Stomach smooth muscle (tissue), 2 donors: Measurements from ENCODE around the gene TMEM245.
"Not testable (repeated sequence)": the region's sequence is repeated elsewhere in the genome, so short reads cannot be mapped to it uniquely, and the experiment has no call there.

ENCODE experiments used
- H3K27ac ChIP-seq: one replicate; pipeline ENCODE4 v1.7.0; 2013; ENCODE audit warnings: mild to moderate bottlenecking, low read length, inconsistent platforms
- H3K27me3 ChIP-seq, 2 donors: one replicate each; pipeline ENCODE4 v1.7.0; 2013; ENCODE audit warnings: low read length in 2 of 2; ENCODE audit not compliant: insufficient read depth in 2 of 2, control insufficient read depth in 1 of 2
- H3K36me3 ChIP-seq, 2 donors: one replicate each; pipeline ENCODE4 v1.7.0; 2013; ENCODE audit warnings: low read length in 2 of 2; ENCODE audit not compliant: control insufficient read depth in 2 of 2, insufficient read depth in 2 of 2
- H3K4me1 ChIP-seq: one replicate; pipeline ENCODE4 v1.7.0; 2013; ENCODE audit warnings: low read length; ENCODE audit not compliant: control insufficient read depth, insufficient read depth
- H3K4me3 ChIP-seq, 2 donors: one replicate each; pipeline ENCODE4 v1.7.0; 2013; ENCODE audit warnings: low read length in 2 of 2
- H3K9ac ChIP-seq, 2 donors: one replicate each; pipeline ENCODE4 v1.7.0; 2013; ENCODE audit warnings: low read length in 2 of 2, mild to moderate bottlenecking in 1 of 2
- H3K9me3 ChIP-seq, 2 donors: one replicate each; pipeline ENCODE4 v1.7.0; 2013; ENCODE audit warnings: low read length in 2 of 2; ENCODE audit not compliant: control insufficient read depth in 2 of 2
- donor health status: healthy.
- donor health status: Pancreatic carcinoma.

Gene TMEM245

DNA sequence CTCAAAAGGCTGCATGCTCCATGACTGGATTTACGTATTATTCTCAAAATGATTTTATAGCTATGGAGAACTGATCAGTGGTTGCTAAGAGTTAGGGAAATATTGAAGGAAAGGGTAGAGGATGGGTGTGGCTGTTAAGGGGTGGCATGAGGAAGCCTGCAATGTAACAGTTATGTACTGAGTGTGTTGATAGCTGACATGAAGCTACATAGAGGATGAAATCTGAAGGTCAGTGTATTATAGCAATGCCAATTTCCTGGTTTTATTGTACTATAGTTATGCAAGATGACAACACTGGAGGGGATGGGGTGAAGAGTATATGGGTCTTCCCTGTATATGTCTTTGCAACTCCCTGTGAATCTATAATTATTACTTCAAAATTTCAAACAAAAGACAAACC, 51.0 kb downstream of the TMEM245 start:
- H3K4me3 ChIP-seq: no peak overlapping the region
- H3K36me3 ChIP-seq: peaks cover 48 to 56% of the 10 kb centered on the region in 2 donors

DNA sequence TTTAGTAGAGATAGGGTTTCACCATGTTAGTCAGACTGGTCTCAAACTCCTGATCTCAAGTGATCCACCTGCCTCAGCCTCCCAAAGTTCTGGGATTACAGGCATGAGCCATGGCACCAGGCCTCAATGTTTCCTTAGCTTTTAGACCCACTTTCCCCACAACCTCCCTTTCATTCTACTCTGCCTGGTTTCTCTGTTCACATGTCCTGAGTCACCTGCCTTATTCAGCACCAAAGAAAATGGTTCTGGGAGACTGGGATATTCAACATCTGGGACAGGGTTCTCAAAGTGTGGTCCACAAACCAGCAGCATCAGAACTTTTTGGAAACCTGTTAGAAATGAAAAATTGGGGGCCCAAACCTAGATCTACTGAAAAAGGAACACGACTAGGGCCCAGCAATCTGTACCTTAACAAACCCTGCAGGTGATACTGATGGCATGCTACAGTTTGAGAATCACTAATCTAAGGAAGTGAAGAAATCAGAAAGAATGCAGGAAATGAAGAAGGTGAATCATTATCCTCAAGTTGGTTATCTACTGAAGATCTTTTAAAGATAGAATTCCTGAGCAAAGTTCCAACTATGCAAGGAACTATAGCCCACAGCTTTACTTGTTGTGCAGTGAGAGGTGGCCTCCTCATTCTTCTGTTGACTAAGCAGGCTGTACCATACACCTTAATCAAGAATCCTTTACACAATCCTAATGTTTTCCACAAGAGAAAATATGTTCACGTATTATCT, 54.6 kb downstream of the TMEM245 start:
- no peaks in the 10 kb centered on the region for H3K9me3 ChIP-seq
- no peak overlapping the region for H3K27ac ChIP-seq
- H3K9ac ChIP-seq: no peak overlapping the region
- H3K4me3 ChIP-seq: no peak overlapping the region
- H3K27me3 ChIP-seq: no peaks in the 10 kb centered on the region
- peaks cover 39 to 49% of the 10 kb centered on the region in 2 donors for H3K36me3 ChIP-seq
- H3K4me1 ChIP-seq: no peaks in the 10 kb centered on the region

More for the DNA sequence above, 51.0 kb downstream of the TMEM245 start:
- Histone ChIP-seq H3K9me3 (no peaks in the 10 kb centered on the region), H3K27ac (no peak overlapping the region), H3K4me1 (no peaks in the 10 kb centered on the region), H3K9ac (no peak overlapping the region), H3K27me3 (no peaks in the 10 kb centered on the region)

- Histone ChIP-seq H3K4me3 (no peak overlapping the region), H3K36me3 (peaks cover 39 to 41% of the 10 kb centered on the region in 2 donors), H3K27me3 (no peaks in the 10 kb centered on the region), H3K4me1 (no peaks in the 10 kb centered on the region), H3K27ac (no peak overlapping the region), H3K9ac (no peak overlapping the region), H3K9me3 (no peaks in the 10 kb centered on the region)
Measured at GRCh38 chr9:109063760-109064159, 56.0 kb downstream of the TMEM245 start.

GRCh38 chr9:109062543-109062942, 57.2 kb downstream of the TMEM245 start:
- H3K9me3 ChIP-seq: no peaks in the 10 kb centered on the region
- no peak overlapping the region for H3K4me3 ChIP-seq
- no peaks in the 10 kb centered on the region for H3K27me3 ChIP-seq
- H3K27ac ChIP-seq: no peak overlapping the region
- H3K36me3 ChIP-seq: peaks cover 33 to 35% of the 10 kb centered on the region in 2 donors
- H3K9ac ChIP-seq: no peak overlapping the region
- no peaks in the 10 kb centered on the region for H3K4me1 ChIP-seq

- H3K9me3 ChIP-seq: no peaks in the 10 kb centered on the region
- H3K4me1 ChIP-seq: no peaks in the 10 kb centered on the region
- H3K36me3 ChIP-seq: peaks cover 39 to 42% of the 10 kb centered on the region in 2 donors
- H3K4me3 ChIP-seq: no peak overlapping the region
- H3K27ac ChIP-seq: no peak overlapping the region
- H3K9ac ChIP-seq: no peak overlapping the region
- H3K27me3 ChIP-seq: no peaks in the 10 kb centered on the region
Measured at GRCh38 chr9:109060191-109060590, 59.6 kb downstream of the TMEM245 start.

DNA sequence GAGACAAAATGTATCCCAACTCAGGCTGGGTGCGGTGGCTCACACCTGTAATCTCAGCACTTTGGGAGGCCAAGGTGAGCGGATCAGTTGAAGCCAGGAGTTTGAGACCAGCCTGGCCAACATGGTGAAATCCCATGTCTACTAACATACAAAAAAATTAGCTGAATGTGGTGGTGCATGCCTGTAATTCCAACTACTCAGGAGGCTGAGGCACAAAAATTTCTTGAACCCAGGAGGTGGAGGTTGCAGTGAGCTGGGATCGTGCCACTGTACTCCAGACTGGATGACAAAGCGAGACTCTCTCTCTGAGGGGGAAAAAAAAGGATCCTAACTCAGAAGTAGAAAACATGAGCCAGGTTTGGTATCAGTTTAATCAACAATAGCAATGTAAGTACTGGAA, 66.6 kb downstream of the TMEM245 start:
- H3K4me1 ChIP-seq, H3K27me3 ChIP-seq, H3K4me3 ChIP-seq, H3K9me3 ChIP-seq, H3K27ac ChIP-seq, H3K9ac ChIP-seq: not testable (repeated sequence)
- peaks cover 52 to 53% of the 10 kb centered on the region in 2 donors for H3K36me3 ChIP-seq

DNA sequence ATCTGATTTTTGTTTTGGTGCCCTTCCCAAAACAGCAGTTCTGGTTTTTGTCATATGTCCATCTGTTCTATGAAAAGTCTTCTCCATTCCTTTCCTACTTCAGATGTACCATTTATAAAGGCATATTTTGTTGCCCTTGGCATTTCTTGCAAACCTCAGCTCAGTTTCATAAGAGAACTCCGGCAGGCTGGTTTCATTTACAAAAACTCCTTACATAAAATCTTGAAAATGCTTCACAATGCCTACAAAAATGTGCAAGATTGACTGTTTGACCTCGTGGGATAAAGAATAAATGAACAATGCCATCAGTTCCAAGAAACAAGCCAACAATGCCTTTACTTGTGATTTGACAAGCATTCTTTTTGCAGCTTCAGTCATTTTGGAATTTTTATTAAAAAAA, 67.3 kb downstream of the TMEM245 start:
- Histone ChIP-seq H3K4me3 (no peak overlapping the region), H3K36me3 (peaks cover 58 to 59% of the 10 kb centered on the region in 2 donors), H3K4me1 (no peaks in the 10 kb centered on the region), H3K27ac (no peak overlapping the region), H3K9me3 (no peaks in the 10 kb centered on the region), H3K9ac (no peak overlapping the region), H3K27me3 (no peaks in the 10 kb centered on the region)

DNA sequence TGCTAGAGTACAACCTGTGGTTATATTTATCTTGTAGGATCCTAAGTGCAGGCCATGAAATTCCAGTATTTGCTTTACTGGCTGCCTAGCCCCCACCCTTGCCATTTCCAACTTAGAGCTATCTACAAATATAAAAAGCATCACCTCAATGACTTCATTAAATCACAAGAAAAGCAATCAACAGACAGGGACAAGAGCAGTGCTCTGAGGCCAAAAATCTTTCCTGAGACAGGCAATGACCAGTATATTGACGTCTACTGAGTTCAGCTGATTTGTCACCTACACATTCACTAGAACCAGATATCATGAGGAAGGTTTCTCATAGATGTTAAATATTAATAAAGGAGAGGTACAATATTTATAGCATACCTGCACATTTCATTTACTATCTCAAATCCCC, 68.0 kb downstream of the TMEM245 start:
- Histone ChIP-seq H3K9me3 (no peaks in the 10 kb centered on the region), H3K9ac (no peak overlapping the region), H3K4me1 (no peaks in the 10 kb centered on the region), H3K27me3 (no peaks in the 10 kb centered on the region), H3K4me3 (no peak overlapping the region), H3K27ac (no peak overlapping the region), H3K36me3 (peaks cover 57 to 60% of the 10 kb centered on the region in 2 donors)

DNA sequence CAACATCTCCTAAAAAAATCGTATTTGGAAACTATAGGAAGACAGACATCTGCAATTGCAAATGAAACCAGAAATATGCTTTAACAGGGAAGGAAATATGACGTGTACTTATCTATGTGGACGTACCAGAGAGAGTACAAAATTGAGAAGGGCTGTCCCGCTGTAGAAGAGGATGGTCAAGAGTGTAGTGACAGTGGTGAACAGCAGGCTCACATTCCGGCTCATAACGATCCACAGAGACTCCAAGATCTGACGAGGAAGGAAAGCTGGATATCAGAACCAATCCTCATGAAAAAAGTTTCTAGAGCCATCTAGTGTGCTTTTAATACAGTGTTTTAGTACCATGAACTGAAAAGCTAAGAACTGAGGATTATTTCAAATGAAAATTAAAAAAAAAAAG, 69.3 kb downstream of the TMEM245 start:
- H3K9ac ChIP-seq: no peak overlapping the region
- no peak overlapping the region for H3K27ac ChIP-seq
- no peaks in the 10 kb centered on the region for H3K27me3 ChIP-seq
- no peaks in the 10 kb centered on the region for H3K4me1 ChIP-seq
- no peaks in the 10 kb centered on the region for H3K9me3 ChIP-seq
- H3K36me3 ChIP-seq: peaks cover 57 to 62% of the 10 kb centered on the region in 2 donors
- H3K4me3 ChIP-seq: no peak overlapping the region

- Histone ChIP-seq H3K27ac (no peak overlapping the region), H3K9ac (no peak overlapping the region), H3K36me3 (peaks cover 55 to 69% of the 10 kb centered on the region in 2 donors), H3K4me3 (no peak overlapping the region), H3K27me3 (no peaks in the 10 kb centered on the region), H3K9me3 (no peaks in the 10 kb centered on the region), H3K4me1 (no peaks in the 10 kb centered on the region)
Measured at GRCh38 chr9:109048822-109049221, 70.9 kb downstream of the TMEM245 start.

- Histone ChIP-seq H3K36me3 (peaks cover 54 to 64% of the 10 kb centered on the region in 2 donors), H3K4me1 (no peaks in the 10 kb centered on the region), H3K9ac (no peak overlapping the region), H3K27ac (no peak overlapping the region), H3K27me3 (no peaks in the 10 kb centered on the region), H3K9me3 (no peaks in the 10 kb centered on the region), H3K4me3 (no peak overlapping the region)
Measured at GRCh38 chr9:109047259-109047658, 72.5 kb downstream of the TMEM245 start.
